ENCODE measurements around the gene ERCC4. TPM values are rescaled to one million over a fixed set of nuclear protein-coding genes. Genes with fewer than 3 reads are reported as not detected.
"Not testable (repeated sequence)": the region's sequence is repeated elsewhere in the genome, so short reads cannot be mapped to it uniquely, and the experiment has no call there.

Gene ERCC4
- total RNA-seq (2014; rRNA removed; shearing (Covaris generic)): 2.8 and 8.0 TPM in 2 replicates

DNA sequence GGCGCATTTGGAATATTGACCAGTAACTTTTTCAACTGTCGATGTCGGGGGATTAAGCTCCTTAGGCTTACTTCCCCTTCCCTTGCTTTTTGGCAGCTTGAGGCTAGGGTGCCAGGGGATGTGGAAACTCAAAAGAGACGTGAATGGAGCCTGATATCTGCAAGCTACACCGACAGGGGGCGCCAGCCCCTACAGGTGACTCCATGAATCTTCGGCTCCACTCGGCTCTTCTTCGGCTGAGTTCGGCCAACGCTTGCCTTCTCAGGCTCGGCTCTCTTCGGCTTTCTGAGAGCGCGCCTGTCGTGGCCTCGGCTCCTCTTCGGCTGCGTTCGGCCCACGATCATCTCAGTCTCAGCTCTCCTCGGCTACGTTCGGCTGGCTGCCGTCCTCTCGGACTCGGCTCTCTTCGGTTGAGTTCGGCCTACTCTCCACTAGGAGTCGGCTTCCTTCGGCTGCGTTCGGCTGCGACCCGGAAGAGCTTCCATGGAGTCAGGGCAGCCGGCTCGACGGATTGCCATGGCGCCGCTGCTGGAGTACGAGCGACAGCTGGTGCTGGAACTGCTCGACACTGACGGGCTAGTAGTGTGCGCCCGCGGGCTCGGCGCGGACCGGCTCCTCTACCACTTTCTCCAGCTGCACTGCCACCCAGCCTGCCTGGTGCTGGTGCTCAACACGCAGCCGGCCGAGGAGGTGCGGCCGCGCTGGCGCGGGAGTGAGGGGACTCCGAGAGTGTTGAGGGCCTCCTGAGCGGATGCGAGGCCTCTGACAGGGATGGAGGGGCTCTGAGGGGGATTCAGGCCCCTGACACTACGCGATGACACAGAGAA lies at the start of gene ERCC4:
TSS of gene ERCC4 (plus strand) at position 472 of the 827 bp plus-strand sequence. CDS start at position 484, 12 bp downstream.
- DNase-seq (ENCODE audit: low spot score): peak; percentile 99

DNA sequence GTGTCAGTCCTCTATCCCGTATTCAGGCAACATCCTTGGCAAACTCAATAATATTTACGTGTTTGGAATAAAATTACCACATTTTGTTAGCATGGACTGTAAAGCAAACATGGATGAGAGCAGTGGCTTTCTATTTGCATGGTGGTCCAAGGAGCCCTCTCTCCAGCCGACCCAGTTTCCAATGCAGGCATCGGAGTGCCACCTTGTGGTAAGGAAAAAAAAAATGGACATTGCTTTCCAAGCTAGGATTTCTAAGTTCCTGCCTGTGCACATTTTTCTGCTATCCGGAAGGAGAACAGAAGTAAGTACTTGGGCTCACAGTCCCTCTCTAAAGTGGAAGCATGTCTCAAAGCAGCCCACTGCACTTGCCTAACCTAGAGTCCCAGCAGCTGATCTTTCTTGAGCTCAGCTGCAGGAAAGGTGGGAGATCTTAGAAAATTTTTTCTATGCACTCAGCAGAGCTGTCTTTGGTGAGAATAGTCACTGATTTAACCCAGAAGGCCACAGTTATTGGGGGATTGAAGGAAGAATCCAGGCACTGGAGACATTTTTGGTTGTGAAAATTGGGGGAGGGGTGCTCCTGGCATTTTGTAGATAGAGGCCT lies 46.0 kb upstream of the ERCC4 start:
- peak; percentile 16 for DNase-seq (ENCODE audit: low spot score)

DNA sequence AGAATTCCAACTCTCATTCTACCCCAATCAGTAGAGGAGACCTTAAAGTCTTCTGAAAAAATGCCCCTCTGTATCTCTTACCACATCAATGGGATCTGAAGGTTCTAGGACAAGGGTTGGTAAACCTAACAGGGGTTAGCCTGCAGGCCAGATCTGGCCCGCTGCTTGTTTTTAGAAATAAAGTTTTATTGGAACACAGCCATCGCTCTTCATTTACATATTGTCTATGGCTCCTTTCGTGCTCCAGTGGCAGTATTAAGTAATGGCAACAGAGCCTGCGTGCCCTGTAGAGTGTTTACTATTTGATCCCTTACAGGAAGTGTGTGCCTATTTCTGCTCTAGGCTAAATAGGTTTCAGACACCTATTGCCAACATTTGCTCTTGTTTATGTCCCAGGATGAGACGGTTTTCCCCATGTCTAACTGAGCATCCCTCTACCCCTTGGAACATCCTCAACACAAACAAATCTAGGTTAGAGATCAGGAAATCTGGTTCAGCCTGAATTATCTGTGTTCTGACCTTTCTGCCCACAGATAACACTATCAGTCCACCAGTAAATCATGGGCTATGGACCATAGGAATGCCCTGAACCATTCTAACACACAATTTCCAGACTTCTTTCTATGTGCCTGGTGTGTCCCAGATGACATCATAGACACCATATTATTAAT lies 44.2 kb upstream of the ERCC4 start:
- DNase-seq (ENCODE audit: low spot score): no peak

DNA sequence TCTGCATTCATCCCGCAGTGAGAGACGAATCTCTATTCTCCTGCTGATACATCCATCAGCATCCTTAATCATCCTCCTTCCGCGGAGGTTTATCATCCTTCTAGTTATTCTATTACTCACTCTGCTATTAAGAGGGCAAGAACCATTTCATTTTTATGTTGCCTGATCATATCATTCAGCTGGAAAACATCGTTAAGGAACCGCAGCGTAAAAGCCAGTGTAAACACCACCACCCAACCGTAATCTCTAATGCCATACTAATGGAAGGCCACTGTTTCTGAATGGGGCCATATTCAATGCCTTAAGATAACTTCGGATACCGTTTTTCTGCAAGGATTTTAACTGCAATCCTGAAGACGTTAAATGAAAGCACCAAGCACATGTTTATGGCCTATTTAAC lies 36.7 kb upstream of the ERCC4 start:
- DNase-seq (ENCODE audit: low spot score): peak; percentile 30

DNA sequence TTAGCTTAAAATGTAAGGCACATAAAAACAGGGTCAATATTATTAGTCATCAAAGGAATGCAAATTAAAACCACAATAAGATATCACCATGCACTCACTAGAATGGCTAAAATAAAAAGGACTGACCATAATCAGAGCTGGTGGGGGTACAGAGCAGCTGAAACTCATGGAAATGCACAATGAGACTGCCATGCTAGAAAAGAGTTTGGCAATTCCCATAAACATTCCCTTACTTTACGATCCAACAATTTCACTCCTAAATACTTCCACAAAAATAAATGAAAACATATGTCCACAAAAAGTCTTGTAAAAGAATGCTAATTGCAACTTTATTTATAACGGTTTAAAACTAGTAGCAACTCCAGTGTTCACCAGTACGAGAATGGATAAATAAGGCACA lies 36.1 kb upstream of the ERCC4 start:
- no peak for DNase-seq (ENCODE audit: low spot score)

DNA sequence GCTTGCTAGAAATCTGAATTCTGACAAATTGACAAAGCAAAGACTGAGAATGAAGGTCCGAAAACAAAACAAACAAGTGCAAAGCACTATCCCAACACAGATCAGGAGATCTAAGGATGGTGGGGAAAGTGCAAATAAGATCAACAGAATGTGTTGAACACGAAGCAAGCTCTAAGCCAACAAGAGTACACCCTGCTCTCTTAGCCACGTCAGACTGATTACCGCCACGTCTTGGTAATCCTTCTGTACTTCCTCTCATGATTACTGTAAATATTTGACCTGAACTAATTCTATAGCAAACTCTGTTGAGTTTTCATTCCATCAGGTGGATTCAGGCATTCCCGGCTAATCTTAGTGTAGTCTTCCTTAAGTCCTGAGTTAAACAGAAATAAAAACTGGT lies 34.3 kb upstream of the ERCC4 start:
- no peak for DNase-seq (ENCODE audit: low spot score)

DNA sequence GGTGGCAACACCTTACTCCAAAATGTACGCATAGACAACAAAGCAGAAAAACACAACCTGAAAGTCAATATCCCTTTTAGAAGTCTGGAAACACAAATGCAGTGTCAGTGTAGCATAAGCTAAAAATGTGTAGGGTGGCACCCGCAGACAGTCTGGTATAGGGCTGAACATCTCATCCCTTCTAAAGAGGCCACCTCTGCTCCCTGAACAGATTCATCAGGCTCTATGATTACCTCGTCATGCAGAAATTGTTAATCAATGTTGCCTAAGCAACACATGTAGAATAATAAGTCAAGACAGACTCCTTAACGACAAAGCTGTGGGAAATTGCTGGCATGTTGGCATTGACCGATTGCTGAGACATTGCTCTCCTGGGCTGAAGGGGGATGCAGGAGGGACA lies 33.3 kb upstream of the ERCC4 start:
- DNase-seq (ENCODE audit: low spot score): no peak

DNA sequence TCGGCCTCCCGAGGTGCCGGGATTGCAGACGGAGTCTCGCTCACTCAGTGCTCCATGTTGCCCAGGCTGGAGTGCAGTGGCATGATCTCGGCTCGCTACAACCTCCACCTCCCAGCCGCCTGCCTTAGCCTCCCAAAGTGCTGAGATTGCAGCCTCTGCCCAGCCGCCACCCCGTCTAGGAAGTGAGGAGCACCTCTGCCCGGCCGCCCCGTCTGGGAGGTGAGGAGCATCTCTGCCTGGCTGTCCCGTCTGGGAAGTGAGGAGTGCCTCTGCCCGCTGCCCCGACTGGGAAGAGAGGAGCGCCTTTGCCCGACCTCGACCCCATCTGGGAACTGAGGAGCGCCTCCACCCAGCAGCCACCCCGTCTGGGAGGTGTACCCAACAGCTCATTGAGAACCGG lies 30.6 kb upstream of the ERCC4 start:
- DNase-seq (ENCODE audit: low spot score): not testable (repeated sequence)

DNA sequence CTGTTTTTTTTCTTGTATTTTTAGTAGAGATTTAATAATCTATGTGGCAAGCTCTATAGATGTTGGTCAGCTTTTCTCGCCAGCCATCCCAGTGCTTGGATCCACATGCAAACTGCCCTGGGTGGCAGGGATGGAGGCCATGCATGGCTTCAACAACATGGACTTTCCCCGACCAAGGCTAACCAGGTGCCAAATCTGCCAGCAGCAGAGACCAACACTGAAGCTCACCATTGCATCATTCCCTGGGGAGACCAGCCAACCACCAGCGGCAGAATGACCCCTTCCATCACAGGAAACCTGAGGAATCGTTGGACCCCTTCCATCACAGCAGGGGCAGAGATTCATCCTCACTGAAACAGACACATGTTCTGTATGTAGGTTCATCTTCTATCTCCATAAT lies 27.7 kb upstream of the ERCC4 start:
- DNase-seq (ENCODE audit: low spot score): no peak

DNA sequence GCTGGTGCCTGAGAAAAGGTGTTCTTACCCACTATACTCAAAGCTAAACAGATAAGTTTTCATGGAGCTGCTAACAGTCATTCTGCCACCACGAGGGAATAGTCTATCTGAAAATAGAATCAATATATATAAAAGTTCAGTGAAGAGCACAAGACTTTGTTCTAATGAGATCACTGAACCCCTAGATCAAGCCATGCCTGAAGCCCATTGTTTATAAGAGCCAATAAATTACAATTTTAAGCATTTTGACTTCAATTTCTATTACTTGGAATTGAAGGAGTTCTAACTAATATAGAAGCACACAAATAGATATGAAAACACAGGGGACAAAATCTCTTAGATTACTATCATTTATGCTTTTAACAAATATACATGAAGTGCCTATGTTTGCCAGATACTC lies 24.4 kb upstream of the ERCC4 start:
- no peak for DNase-seq (ENCODE audit: low spot score)

DNA sequence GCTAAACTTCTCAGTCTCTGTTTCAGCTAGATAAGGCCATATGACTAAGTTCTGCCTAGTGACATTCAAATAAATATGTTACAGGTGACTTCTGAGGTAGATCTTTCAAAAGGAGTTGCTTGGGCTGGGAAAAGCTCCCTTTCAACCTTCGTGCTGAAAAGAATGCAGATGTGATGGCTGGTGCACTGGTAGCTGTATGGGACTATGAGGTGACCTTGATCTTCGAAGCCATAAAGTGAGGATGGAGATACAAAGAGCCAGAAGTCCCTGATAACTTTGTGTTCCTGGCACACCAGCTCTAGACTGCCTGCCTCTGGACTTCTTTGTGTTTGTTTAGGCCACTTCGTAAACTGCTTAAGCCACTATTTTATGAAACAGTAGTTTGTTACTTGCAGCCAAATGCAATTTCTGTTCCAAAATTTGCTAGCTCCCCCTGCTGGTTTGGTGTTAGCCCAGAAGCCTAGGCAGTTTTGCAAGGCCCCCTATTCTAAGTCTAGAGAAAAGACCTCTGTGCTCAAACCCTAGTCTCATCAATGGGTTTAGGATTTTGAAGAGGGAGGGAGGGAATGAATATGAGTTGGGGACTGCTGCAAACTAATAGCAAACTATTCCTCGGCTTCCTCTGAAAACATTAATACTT lies 23.3 kb upstream of the ERCC4 start:
- peak; percentile 41 for DNase-seq (ENCODE audit: low spot score)

DNA sequence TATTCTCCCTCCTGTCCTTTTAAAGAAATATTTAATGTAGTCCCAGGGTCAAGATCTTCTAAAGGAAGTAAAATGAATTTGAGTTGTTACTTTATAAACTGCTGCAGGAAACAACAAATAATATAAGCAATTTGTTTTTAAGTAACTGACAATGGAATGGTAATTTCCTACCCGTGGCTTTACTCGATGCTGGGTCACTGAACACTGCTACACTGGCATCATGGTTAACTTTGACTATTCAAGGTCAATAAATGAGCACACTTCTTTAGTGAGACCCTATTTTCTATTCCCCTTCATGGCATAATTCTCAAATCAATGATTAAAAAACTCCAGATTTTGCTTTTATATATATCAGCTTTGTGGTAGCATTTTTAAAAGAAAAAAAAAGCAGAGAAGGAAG lies 22.1 kb upstream of the ERCC4 start:
- DNase-seq (ENCODE audit: low spot score): no peak

DNA sequence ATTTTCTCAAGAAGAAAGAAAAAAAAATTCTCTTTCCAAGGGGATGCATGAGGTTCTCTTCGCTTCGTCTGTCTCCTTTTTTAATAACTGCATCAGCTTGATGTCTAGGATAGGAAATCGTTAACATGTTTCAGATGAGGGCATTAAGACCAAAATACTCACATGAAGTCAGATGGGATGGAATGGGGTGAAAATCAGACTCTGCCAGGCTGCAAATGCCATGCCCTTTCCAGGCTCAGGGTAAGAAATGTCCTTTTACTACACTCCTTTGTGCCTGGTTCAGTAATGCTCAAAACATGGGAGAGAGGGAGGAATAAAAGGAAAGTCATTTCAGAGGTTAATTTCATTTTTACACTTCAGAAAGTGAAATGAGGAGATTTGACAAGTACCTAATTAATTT lies 21.7 kb upstream of the ERCC4 start:
- no peak for DNase-seq (ENCODE audit: low spot score)

DNA sequence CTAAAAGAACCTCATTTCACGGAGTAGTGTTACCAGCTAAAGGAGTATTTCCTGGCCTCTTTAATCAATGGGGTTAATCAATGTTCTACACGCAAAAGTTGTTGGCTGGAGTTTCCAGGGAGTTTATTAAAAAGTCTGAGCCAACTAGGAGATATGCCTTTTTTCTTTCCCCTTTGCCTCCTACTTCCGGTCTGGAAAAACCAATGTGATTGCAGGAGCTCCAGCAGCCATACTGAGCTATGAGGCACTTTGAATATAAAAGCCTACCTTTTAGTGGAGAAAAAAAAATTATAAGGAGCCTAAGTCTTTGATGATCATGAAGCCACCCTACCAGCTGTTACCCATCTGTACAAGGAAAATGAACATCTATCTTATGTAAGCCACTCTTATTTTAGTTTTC lies 17.9 kb upstream of the ERCC4 start:
- no peak for DNase-seq (ENCODE audit: low spot score)

DNA sequence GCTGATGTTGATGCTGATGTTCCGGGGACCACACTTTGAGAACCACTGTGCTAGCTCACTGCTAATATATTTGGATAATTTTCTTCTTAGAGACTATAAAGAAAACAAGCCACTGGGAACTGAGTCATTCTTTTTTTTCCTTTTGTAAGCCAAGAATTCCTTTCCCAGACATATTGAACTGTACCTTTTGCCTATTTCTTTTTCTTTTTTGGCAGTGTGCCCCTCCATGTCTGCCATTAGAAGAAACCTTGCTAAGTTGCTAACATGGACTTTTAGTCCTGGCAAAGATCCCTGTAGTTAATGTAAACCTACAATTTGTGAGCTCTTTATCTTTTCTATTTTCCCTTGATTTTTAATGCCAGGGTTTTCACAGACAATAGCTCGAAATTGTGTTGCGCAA lies 17.3 kb upstream of the ERCC4 start:
- DNase-seq (ENCODE audit: low spot score): no peak

DNA sequence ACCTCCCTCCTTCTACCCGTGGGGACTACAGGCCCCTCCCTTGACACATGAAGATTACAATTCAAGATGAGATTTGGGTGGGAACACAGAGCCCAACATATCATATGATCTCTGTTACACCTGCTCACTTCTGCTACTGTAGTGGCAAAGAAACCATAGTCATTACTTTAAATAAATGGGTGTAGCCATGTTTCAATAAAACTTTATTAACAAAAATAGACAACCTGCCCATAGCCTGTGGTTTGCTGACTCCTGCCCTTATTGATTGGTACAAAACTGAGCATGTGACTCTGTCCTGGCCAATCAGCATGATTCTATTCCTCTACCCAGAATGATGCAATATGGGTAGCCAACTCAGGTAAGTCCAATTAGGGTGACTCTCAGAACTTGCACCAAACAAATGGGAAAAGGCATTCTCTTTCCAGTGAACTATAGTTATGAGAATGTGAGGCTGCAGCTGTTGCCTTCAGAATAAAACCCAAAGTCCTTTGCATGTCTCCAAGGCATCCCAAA lies 15.7 kb upstream of the ERCC4 start:
- DNase-seq (ENCODE audit: low spot score): no peak

DNA sequence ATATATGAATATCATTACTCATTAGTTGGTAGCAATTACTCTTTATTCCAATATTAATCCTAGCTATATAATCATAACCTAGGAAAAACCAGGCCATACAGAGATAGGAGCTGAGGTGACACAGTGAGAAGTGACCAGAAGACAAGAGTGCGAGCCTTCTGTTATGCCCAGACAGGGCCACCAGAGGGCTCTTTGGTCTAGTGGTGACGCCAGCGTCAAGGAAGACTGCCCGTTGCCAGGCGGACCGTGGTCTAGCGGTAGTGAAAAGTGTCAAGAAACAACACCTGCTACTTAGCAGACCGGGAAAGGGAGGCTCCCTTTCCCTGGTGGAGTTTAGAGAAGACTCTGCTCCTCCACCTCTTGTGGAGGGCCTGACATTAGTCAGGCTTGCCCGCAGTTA lies 15.1 kb upstream of the ERCC4 start:
- peak; percentile 52 for DNase-seq (ENCODE audit: low spot score)

DNA sequence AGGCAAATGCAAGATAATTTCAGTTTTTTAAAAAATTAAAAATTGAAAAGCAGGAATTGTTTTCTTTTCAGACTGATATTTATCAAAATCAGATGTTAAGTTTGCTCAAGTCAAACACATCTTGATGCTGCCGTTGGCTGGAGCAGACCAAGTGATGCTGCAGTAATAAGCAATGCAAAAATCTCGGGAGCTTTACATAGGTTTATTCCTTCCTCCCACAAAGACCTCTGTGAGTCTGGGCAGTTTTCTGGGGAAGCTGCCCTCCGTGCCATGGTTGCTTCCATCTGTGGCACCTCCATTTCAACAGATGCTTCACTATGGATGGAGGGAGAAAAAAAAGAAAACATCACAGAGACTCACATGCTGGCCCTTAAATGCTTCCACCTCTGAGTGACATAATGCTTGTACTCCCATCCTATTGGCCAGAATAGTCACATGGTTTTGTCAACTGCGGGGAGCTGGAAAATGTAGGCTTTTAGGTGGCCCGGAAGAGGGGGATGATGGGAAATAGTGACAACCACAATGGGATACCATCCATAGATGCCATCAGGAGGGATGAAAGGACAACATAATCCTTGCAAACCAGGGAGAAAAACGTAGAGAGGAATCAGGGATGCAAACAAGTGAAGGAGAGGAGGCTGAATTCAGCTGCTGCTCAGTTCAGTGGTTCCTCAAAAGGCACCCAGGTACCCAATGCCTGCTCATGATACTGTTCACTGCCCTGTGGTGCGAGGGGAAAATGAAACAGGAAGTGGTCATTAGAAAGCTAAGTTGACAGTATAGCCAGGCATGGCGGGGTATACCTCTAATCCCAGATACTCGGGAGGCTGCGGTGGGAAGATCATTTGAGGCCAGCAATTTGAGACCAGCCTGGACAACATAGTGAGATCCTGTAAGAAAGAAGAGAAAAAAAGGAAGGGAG lies 13.5 kb upstream of the ERCC4 start:
- DNase-seq (ENCODE audit: low spot score): no peak

DNA sequence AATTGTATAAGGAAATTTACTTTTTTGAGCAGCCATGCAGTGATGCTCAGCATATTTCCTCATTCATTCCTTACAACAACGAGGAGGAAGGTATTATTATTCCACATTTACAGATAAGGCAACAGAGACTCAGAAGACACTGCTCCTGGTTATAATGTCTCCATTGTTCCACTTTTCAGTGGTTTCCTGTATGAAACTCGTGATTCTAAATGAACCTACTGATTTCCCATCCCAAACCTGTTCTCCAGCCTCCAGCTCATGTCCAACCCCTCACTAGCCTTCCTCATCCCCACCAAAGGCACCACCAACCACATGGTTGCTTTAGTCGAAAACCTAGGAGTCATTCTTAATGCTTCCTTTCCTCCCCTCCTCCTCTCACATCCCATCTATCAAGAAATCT lies 12.5 kb upstream of the ERCC4 start:
- no peak for DNase-seq (ENCODE audit: low spot score)

DNA sequence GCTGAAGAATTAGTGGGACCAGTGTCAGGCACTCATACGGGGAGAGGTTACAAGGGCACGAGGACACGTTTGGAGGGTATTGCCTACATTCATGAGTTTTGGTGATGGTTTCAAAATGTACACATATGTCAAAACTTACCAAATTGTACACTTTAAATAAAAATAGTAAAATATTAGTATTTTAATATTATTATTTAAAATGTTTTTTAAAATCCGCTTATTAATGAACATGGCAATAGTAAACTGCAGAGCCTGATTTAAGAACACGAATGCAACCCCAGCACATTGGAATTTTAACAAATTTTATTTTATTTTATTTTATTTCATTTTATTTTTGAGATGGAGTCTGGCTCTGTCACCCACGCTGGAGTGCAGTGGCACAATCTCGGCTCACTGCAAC lies 10.9 kb upstream of the ERCC4 start:
- no peak for DNase-seq (ENCODE audit: low spot score)

DNA sequence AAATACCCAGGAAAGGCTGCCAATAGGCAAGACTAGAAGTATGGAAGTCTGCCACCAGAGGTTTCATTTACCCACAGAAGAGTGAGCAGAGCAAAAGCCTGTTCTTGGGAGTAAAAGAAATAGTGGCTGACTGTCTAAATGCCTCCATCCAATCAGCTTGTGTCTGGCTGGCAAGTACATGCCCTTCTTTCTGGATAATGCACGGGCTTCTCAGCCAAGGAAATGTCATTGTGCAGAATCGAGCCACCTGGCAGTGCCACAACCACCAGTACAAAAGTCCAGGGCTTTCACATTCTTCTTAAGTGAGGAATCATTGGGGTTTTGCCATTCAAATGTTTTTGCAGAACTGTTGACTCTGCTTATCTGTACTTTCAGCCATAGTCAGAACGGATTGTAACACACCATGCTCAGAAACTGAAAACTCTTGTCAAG lies 10.1 kb upstream of the ERCC4 start:
- DNase-seq (ENCODE audit: low spot score): no peak
